HepG2 (cell line): ENCODE measurements around the gene VGF. TPM values are rescaled to one million over a fixed set of nuclear protein-coding genes. Genes with fewer than 3 reads are reported as not detected.

Experiments
- ATAC-seq: fragments of 200-7000 bp; cut with Tn5 transposase; 3 replicates; pipeline ENCODE4 v1.9.1; 2020; ENCODE audit warnings: mild to moderate bottlenecking, moderate library complexity
- BruUV-seq: library from RNA; stranded (reverse); fragments of 400-500 nt; replicated peaks from 2 replicates; lab custom pipeline; 2021; lab: Mats Ljungman, UMichigan
- CTCF ChIA-PET: fragments of 300-600 bp; formaldehyde crosslinking; extraction: SDS; loops from one replicate; lab custom pipeline; 2021; ENCODE audit warnings: low total read pairs, inconsistent platforms, low intra/inter-chr PET ratio; lab: Yijun Ruan, JAX
- POLR2A ChIA-PET: fragments of 350-600 bp; sonication (Branson Sonifier 250); formaldehyde crosslinking; loops from one replicate; lab custom pipeline; 2020; ENCODE audit warnings: antibody characterized with exemption, inconsistent platforms; lab: Yijun Ruan, JAX
- DNase-seq: peaks from one replicate; pipeline ENCODE4 v3.0.0-alpha.2; 2015; ENCODE audit warnings: low spot score
- FAIRE-seq: peaks from 3 replicates; lab custom pipeline; 2011; peaks lifted over from hg19 to GRCh38; lab: Jason Lieb, UNC
- H2AFZ ChIP-seq: one replicate; pipeline ENCODE4 v1.6.1; 2011; ENCODE audit warnings: low read length, inconsistent platforms
- H3K27ac ChIP-seq: fragments of 300-600 bp; 3 replicates; pipeline ENCODE4 v1.8.0; 2011; ENCODE audit warnings: mixed run types, mild to moderate bottlenecking, mixed read lengths, low read length, inconsistent platforms; ENCODE audit not compliant: insufficient read depth; ENCODE audit errors: extremely low read length
- H3K27me3 ChIP-seq, 2 experiments: fragments of 200-600 bp in 1 of 2; 2 replicates in 1 of 2; 3 replicates in 1 of 2; pipeline versions ENCODE4 v1.6.0 to v1.8.0; 2011; ENCODE audit warnings: low read length in 2 of 2, mild to moderate bottlenecking in 2 of 2, moderate library complexity in 2 of 2, inconsistent platforms in 1 of 2; ENCODE audit not compliant: insufficient read depth in 2 of 2, control insufficient read depth in 1 of 2
- H3K36me3 ChIP-seq, 2 experiments: fragments of 200-600 bp in 1 of 2; replicated peaks in 1 of 2; 2 replicates in 1 of 2; 3 replicates in 1 of 2; pipeline versions ENCODE4 v1.5.1 to v1.8.0; 2011; ENCODE audit warnings: low read length in 2 of 2, inconsistent platforms in 1 of 2; ENCODE audit not compliant: insufficient read depth in 2 of 2, control insufficient read depth in 1 of 2
- H3K4me1 ChIP-seq: 2 replicates; pipeline ENCODE4 v1.5.1; 2012; ENCODE audit warnings: low read length, inconsistent platforms; ENCODE audit not compliant: insufficient read depth
- H3K4me2 ChIP-seq: 2 replicates; pipeline ENCODE4 v1.6.0; 2011; ENCODE audit warnings: low read depth, low read length, inconsistent platforms
- H3K4me3 ChIP-seq, 3 experiments: fragments of 200-600 bp in 1 of 3; sonication (generic), shearing (Covaris generic) in 1 of 3; replicated peaks in 1 of 3; 2 replicates each; pipeline ENCODE4 v1.5.1; 2011 to 2016; ENCODE audit warnings: low read length in 3 of 3, inconsistent platforms in 2 of 3, low read depth in 2 of 3, mild to moderate bottlenecking in 2 of 3, control low read depth in 1 of 3, mixed read lengths in 1 of 3; ENCODE audit not compliant: insufficient read depth in 1 of 3
- H3K79me2 ChIP-seq: one replicate; pipeline ENCODE4 v1.6.1; 2011; ENCODE audit warnings: low read length, inconsistent platforms; ENCODE audit not compliant: insufficient read depth
- H3K9ac ChIP-seq: 2 replicates; pipeline ENCODE4 v1.6.0; 2011; ENCODE audit warnings: mild to moderate bottlenecking, low read depth, low read length, inconsistent platforms; ENCODE audit not compliant: insufficient read depth
- H3K9me3 ChIP-seq: 2 replicates; pipeline ENCODE4 v1.5.1; 2012; ENCODE audit warnings: mild to moderate bottlenecking, low read length
- H4K20me1 ChIP-seq: 2 replicates; pipeline ENCODE4 v1.6.0; 2011; ENCODE audit warnings: inconsistent platforms, mild to moderate bottlenecking, low read length, moderate library complexity; ENCODE audit not compliant: insufficient read depth
- ISX ChIP-seq: sonication (generic); formaldehyde crosslinking; conservative IDR thresholded peaks from 2 replicates; pipeline ENCODE4 v1.5.0; 2020; ENCODE audit warnings: missing genetic modification reagents
- MBD4 ChIP-seq: IDR thresholded peaks from 2 replicates; pipeline ENCODE4 v1.6.1; 2012; ENCODE audit warnings: low read length, inconsistent platforms, borderline replicate concordance
- PAF1 ChIP-seq: IDR thresholded peaks from 2 replicates; pipeline ENCODE4 v1.6.1; 2016; ENCODE audit warnings: missing genetic modification reagents, missing compliant biosample characterization
- POLR2G ChIP-seq: fragments of 200-400 bp; formaldehyde crosslinking; IDR thresholded peaks from 2 replicates; pipeline ENCODE4 v1.6.1; 2018; ENCODE audit warnings: mild to moderate bottlenecking, low read depth, low read length, moderate library complexity
- RCOR2 ChIP-seq: IDR thresholded peaks from 2 replicates; pipeline ENCODE4 v1.6.1; 2016; ENCODE audit warnings: missing biosample characterization, missing genetic modification reagents
- ZNF256 ChIP-seq: sonication (generic); formaldehyde crosslinking; conservative IDR thresholded peaks from 2 replicates; pipeline ENCODE4 v1.4.0; 2020; ENCODE audit warnings: missing genetic modification reagents
- ZNF589 ChIP-seq: sonication (generic); formaldehyde crosslinking; conservative IDR thresholded peaks from 2 replicates; pipeline ENCODE4 v1.8.0; 2022; ENCODE audit warnings: mild to moderate bottlenecking, moderate library complexity, missing genetic modification reagents
- ZNF713 ChIP-seq: sonication (generic); formaldehyde crosslinking; IDR thresholded peaks from 2 replicates; pipeline ENCODE4 v1.4.0; 2020; ENCODE audit warnings: mild to moderate bottlenecking, missing genetic modification reagents
- ZNF749 ChIP-seq: sonication (generic); formaldehyde crosslinking; IDR thresholded peaks from 2 replicates; pipeline ENCODE4 v1.8.0; 2022; ENCODE audit warnings: mild to moderate bottlenecking, missing genetic modification reagents, moderate library complexity, borderline replicate concordance
- ZNF816 ChIP-seq: sonication (generic); formaldehyde crosslinking; IDR thresholded peaks from 2 replicates; pipeline ENCODE4 v1.8.0; 2022; ENCODE audit warnings: missing genetic modification reagents, mild to moderate bottlenecking, borderline replicate concordance
- WGBS: methylation state at CpG from one replicate; pipeline ENCODE4 v1.1.6; 2017; ENCODE audit warnings: low lambda C conversion rate; 5-methylcytosine and 5-hydroxymethylcytosine counted together
- in situ Hi-C: cut with HindIII; loops from 2 replicates; pipeline ENCODE4 v1.10.0; 2017; ENCODE audit warnings: low pct_unique_long_range_greater_than_20kb; ENCODE audit not compliant: extremely low pct_ligation_motif_present
- intact Hi-C: fragments of 100-400 bp; cut with micrococcal nuclease; formaldehyde crosslinking; loops from one replicate; pipeline ENCODE4 v1.10.0; 2022; ENCODE audit not compliant: unreplicated experiment
- polyA plus RNA-seq, 8 experiments: library from polyadenylated mRNA; depleted of rRNA in 3 of 8; stranded (reverse) in 7 of 8; unstranded in 1 of 8; fragments of >200 nt; fragmentation: Illumina TruSeq in 4 of 8; extraction: Trizol in 4 of 8; gene quantifications; 2 replicates each; pipeline versions ENCODE4 v1.2.1 to v1.2.3, GENCODE V29; 2011 to 2016; ENCODE audit warnings: low read depth in 4 of 8, missing spikeins in 1 of 8, mixed read lengths in 1 of 8; ENCODE audit not compliant: insufficient read depth in 1 of 8
- total RNA-seq, 5 experiments: library from RNA; depleted of rRNA; stranded (reverse); fragments of >200 nt; fragmentation: Illumina TruSeq; extraction: Trizol; gene quantifications; 2 replicates each; pipeline ENCODE4 v1.2.3, GENCODE V29; 2016; ENCODE audit warnings: low read depth in 1 of 5
- TF ChIP-seq, protein P1 (sequence below): sonication (generic); formaldehyde crosslinking; IDR thresholded peaks from 2 replicates; pipeline ENCODE4 v1.4.0; 2020; ENCODE audit warnings: missing genetic modification reagents, low read depth, mild to moderate bottlenecking, borderline replicate concordance
- TF ChIP-seq, protein P2 (sequence below): conservative IDR thresholded peaks from 2 replicates; pipeline ENCODE4 v1.6.1; 2018; ENCODE audit warnings: missing genetic modification reagents
- TF ChIP-seq, protein P3 (sequence below): sonication (generic); formaldehyde crosslinking; IDR thresholded peaks from 2 replicates; pipeline ENCODE4 v1.8.1; 2022; ENCODE audit warnings: low read depth, mild to moderate bottlenecking, missing genetic modification reagents
- TF ChIP-seq, protein P4 (sequence below), 2 experiments: IDR thresholded peaks; 2 replicates each; pipeline ENCODE4 v1.6.1; 2011 to 2012; ENCODE audit warnings: low read length in 2 of 2, borderline replicate concordance in 1 of 2, low read depth in 1 of 2, mild to moderate bottlenecking in 1 of 2, moderate library complexity in 1 of 2

VGF gene
- total and polyA plus RNA-seq, 2 of the 13 experiments (the other 11 are each of a cell fraction or from before 2014, with no cell fraction given): 0.12 to 0.46 TPM

DNA sequence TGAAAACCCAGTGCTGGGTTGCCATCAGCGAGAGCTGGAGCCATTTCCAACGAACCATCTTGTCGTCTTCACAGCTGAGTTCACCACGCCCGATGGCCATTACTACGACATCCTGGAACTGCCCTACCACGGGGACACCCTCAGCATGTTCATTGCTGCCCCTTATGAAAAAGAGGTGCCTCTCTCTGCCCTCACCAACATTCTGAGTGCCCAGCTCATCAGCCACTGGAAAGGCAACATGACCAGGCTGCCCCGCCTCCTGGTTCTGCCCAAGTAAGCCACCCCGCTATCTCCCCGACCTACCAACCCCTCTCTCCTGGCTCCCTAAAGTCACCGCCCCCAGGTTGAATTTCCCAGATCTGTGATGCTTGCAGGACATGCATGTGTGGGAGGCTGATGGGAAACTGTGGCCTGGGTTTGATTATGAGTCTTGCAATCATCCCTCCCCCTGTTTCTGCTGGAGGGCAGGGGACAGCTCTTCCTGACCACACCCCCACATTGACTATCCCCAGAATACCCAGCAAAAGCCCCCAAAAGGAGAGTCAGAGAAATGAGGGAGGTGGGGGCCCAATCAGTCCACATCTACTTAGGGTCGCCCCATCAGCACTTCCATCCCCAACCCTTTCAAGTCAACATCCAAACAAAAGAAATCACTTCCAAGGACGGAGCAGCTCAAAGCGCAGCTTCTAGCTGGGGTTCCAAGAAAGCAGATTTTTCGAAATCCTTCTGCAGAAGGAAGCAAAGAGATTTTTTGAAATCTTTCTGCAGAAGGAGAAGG is 31.6 kb downstream of the VGF start:
- DNase-seq (no peak), ATAC-seq (no peak), FAIRE-seq (no peak)
- Histone ChIP-seq H3K36me3 (peaks cover 20 to 65% of the 10 kb centered on the region in 2 experiments), H2AFZ (no peak overlapping the region), H3K79me2 (no peaks in the 10 kb centered on the region), H3K4me2 (no peak overlapping the region), H3K9me3 (no peaks in the 10 kb centered on the region), H3K4me3 (no peak overlapping the region), H3K27ac (no peak overlapping the region), H3K4me1 (peaks cover 50% of the 10 kb centered on the region), H3K27me3 (no peaks in the 10 kb centered on the region), H3K9ac (no peak overlapping the region), H4K20me1 (peaks cover 64% of the 10 kb centered on the region; the same call in 1 of the 2 replicates)
- in situ Hi-C loops (no loop called here), intact Hi-C loops (no loop called here)
- 98% methylated on average over 13 of the region's 15 CpGs for WGBS
- CTCF ChIA-PET: no interaction called here
- BruUV-seq: no TSS peak
- POLR2A ChIA-PET: interaction anchor here (1.3 kb wide), 1 partner anchor 12 kb away, joined by 3 read pairs; no protein-coding TSS in a partner anchor
- TF ChIP-seq RCOR2 (CRISPR knock-in tag) (no peak), PAF1 (0 out of 2 replicates have a peak, but pooled peaks have one; percentile 34), ZNF256 (CRISPR knock-in tag) (no peak), ZNF816 (CRISPR knock-in tag) (no peak), ISX (CRISPR knock-in tag) (no peak), MBD4 (no peak), POLR2G (peak; percentile 27), ZNF713 (CRISPR knock-in tag) (no peak), ZNF589 (CRISPR knock-in tag) (0 out of 2 replicates have a peak, but pooled peaks have one; percentile 37), ZNF749 (CRISPR knock-in tag) (no peak)
- TF ChIP-seq, protein P1, sequence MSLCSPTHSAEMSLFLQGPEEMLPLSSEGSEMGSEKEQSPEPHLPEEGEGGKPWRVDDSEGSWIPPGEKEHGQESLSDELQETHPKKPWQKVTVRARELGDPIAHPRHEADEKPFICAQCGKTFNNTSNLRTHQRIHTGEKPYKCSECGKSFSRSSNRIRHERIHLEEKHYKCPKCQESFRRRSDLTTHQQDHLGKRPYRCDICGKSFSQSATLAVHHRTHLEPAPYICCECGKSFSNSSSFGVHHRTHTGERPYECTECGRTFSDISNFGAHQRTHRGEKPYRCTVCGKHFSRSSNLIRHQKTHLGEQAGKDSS (CRISPR knock-in tag): 0 out of 2 replicates have a peak, but pooled peaks have one; percentile 31
- TF ChIP-seq, protein P2, sequence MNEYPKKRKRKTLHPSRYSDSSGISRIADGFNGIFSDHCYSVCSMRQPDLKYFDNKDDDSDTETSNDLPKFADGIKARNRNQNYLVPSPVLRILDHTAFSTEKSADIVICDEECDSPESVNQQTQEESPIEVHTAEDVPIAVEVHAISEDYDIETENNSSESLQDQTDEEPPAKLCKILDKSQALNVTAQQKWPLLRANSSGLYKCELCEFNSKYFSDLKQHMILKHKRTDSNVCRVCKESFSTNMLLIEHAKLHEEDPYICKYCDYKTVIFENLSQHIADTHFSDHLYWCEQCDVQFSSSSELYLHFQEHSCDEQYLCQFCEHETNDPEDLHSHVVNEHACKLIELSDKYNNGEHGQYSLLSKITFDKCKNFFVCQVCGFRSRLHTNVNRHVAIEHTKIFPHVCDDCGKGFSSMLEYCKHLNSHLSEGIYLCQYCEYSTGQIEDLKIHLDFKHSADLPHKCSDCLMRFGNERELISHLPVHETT (CRISPR knock-in tag): no peak
- TF ChIP-seq, protein P3, sequence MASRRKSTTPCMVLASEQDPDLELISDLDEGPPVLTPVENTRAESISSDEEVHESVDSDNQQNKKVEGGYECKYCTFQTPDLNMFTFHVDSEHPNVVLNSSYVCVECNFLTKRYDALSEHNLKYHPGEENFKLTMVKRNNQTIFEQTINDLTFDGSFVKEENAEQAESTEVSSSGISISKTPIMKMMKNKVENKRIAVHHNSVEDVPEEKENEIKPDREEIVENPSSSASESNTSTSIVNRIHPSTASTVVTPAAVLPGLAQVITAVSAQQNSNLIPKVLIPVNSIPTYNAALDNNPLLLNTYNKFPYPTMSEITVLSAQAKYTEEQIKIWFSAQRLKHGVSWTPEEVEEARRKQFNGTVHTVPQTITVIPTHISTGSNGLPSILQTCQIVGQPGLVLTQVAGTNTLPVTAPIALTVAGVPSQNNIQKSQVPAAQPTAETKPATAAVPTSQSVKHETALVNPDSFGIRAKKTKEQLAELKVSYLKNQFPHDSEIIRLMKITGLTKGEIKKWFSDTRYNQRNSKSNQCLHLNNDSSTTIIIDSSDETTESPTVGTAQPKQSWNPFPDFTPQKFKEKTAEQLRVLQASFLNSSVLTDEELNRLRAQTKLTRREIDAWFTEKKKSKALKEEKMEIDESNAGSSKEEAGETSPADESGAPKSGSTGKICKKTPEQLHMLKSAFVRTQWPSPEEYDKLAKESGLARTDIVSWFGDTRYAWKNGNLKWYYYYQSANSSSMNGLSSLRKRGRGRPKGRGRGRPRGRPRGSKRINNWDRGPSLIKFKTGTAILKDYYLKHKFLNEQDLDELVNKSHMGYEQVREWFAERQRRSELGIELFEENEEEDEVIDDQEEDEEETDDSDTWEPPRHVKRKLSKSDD (CRISPR knock-in tag): no peak
- TF ChIP-seq, protein P4, sequence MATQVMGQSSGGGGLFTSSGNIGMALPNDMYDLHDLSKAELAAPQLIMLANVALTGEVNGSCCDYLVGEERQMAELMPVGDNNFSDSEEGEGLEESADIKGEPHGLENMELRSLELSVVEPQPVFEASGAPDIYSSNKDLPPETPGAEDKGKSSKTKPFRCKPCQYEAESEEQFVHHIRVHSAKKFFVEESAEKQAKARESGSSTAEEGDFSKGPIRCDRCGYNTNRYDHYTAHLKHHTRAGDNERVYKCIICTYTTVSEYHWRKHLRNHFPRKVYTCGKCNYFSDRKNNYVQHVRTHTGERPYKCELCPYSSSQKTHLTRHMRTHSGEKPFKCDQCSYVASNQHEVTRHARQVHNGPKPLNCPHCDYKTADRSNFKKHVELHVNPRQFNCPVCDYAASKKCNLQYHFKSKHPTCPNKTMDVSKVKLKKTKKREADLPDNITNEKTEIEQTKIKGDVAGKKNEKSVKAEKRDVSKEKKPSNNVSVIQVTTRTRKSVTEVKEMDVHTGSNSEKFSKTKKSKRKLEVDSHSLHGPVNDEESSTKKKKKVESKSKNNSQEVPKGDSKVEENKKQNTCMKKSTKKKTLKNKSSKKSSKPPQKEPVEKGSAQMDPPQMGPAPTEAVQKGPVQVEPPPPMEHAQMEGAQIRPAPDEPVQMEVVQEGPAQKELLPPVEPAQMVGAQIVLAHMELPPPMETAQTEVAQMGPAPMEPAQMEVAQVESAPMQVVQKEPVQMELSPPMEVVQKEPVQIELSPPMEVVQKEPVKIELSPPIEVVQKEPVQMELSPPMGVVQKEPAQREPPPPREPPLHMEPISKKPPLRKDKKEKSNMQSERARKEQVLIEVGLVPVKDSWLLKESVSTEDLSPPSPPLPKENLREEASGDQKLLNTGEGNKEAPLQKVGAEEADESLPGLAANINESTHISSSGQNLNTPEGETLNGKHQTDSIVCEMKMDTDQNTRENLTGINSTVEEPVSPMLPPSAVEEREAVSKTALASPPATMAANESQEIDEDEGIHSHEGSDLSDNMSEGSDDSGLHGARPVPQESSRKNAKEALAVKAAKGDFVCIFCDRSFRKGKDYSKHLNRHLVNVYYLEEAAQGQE (IDR thresholded peaks at IDR 0.05; ENCODE audit: borderline replicate concordance in 1 of 2, low read depth in 1 of 2, low read length in 2 of 2): no peak
